HFFc6 (cell line): Measurements from ENCODE around the gene TGM2. TPM values are rescaled to one million over a fixed set of nuclear protein-coding genes. Genes with fewer than 3 reads are reported as not detected.

Experiments used
- DNase-seq: peaks from one replicate; pipeline ENCODE4 v3.0.0-alpha.2; 2018
- H3K27ac Mint-ChIP-seq: 2 replicates; pipeline ENCODE4 v1.8.0; 2020; ENCODE audit warnings: mild to moderate bottlenecking, mixed read lengths
- H3K27me3 Mint-ChIP-seq: 2 replicates; pipeline ENCODE4 v1.8.0; 2021; ENCODE audit warnings: mild to moderate bottlenecking, moderate library complexity, mixed read lengths; ENCODE audit not compliant: insufficient read depth
- H3K36me3 Mint-ChIP-seq: 2 replicates; pipeline ENCODE4 v1.8.0; 2021; ENCODE audit warnings: low read depth, mixed read lengths
- H3K4me1 Mint-ChIP-seq: 2 replicates; pipeline ENCODE4 v1.8.0; 2020; ENCODE audit warnings: low read depth, mixed read lengths
- H3K4me3 Mint-ChIP-seq: 2 replicates; pipeline ENCODE4 v1.8.0; 2020; ENCODE audit warnings: mild to moderate bottlenecking, moderate library complexity, mixed read lengths
- H3K9me3 Mint-ChIP-seq: 2 replicates; pipeline ENCODE4 v1.8.0; 2020; ENCODE audit warnings: mild to moderate bottlenecking, mixed read lengths
- CTCF ChIP-seq: fragments of 200-600 bp; sonication (generic); IDR thresholded peaks from 2 replicates; pipeline ENCODE4 v1.5.0; 2021; ENCODE audit warnings: antibody characterized with exemption, mild to moderate bottlenecking
- total RNA-seq, 6 experiments: library from RNA; stranded (reverse); fragmentation: NEBNext Ultra II Directional; extraction: Animal tissue kit (Norgen Biotek cat#: 25700); gene quantifications; 2 replicates in 1 of 6; 3 replicates in 5 of 6; pipeline ENCODE4 v1.2.3, GENCODE V29; 2021

Gene TGM2
- total RNA-seq, 6 experiments from 2014 or later: 99.6 to 430 (median 111) TPM

- Mint-ChIP-seq H3K9me3 (peaks cover 6% of the 10 kb centered on the region), H3K36me3 (peaks cover 5% of the 10 kb centered on the region), H3K4me1 (peaks cover 65% of the 10 kb centered on the region), H3K4me3 (no peak overlapping the region), H3K27ac (no peak overlapping the region), H3K27me3 (peaks cover 1% of the 10 kb centered on the region; the same call in 1 of the 2 replicates)
- TF ChIP-seq CTCF: no peak
- no peak for DNase-seq
Observed at GRCh38 chr20:38190936-38191371, 25.9 kb upstream of the TGM2 start.

- peaks cover 5% of the 10 kb centered on the region for H3K36me3 Mint-ChIP-seq
- peaks cover 1% of the 10 kb centered on the region; the same call in 1 of the 2 replicates for H3K27me3 Mint-ChIP-seq
- H3K9me3 Mint-ChIP-seq: peaks cover 6% of the 10 kb centered on the region
- no peak overlapping the region for H3K27ac Mint-ChIP-seq
- H3K4me3 Mint-ChIP-seq: no peak overlapping the region
- no peak for TF ChIP-seq CTCF
- peaks cover 57% of the 10 kb centered on the region for H3K4me1 Mint-ChIP-seq
- DNase-seq: no peak
Observed at GRCh38 chr20:38190166-38190565, 25.1 kb upstream of the TGM2 start.

- Mint-ChIP-seq H3K4me1 (peaks cover 53% of the 10 kb centered on the region), H3K4me3 (no peak overlapping the region), H3K9me3 (no peaks in the 10 kb centered on the region), H3K36me3 (no peaks in the 10 kb centered on the region), H3K27ac (peak overlapping the region; percentile 55), H3K27me3 (no peaks in the 10 kb centered on the region)
- TF ChIP-seq CTCF: no peak; the same call in 1 of the 2 replicates
- no peak for DNase-seq
Observed at GRCh38 chr20:38187517-38187916, 22.4 kb upstream of the TGM2 start.

GRCh38 chr20:38186788-38187221 is 21.7 kb upstream of the TGM2 start:
- Mint-ChIP-seq H3K36me3 (no peaks in the 10 kb centered on the region), H3K27me3 (no peaks in the 10 kb centered on the region), H3K9me3 (no peaks in the 10 kb centered on the region), H3K27ac (peak overlapping the region; percentile 30), H3K4me1 (peaks cover 55% of the 10 kb centered on the region), H3K4me3 (no peak overlapping the region)
- peak; percentile 41 for DNase-seq
- TF ChIP-seq CTCF: no peak

- no peaks in the 10 kb centered on the region for H3K9me3 Mint-ChIP-seq
- H3K4me1 Mint-ChIP-seq: peaks cover 59% of the 10 kb centered on the region
- no peak overlapping the region for H3K27ac Mint-ChIP-seq
- no peak for TF ChIP-seq CTCF
- H3K27me3 Mint-ChIP-seq: peaks cover 2% of the 10 kb centered on the region
- H3K4me3 Mint-ChIP-seq: no peak overlapping the region
- H3K36me3 Mint-ChIP-seq: no peaks in the 10 kb centered on the region
- DNase-seq: no peak
Observed at GRCh38 chr20:38184101-38184500, 19.0 kb upstream of the TGM2 start.

GRCh38 chr20:38181971-38182370 is 16.9 kb upstream of the TGM2 start:
- DNase-seq: no peak
- Mint-ChIP-seq H3K27ac (no peak overlapping the region), H3K4me1 (peaks cover 59% of the 10 kb centered on the region), H3K9me3 (no peaks in the 10 kb centered on the region), H3K27me3 (peaks cover 2% of the 10 kb centered on the region), H3K4me3 (no peak overlapping the region), H3K36me3 (no peaks in the 10 kb centered on the region)
- TF ChIP-seq CTCF: no peak
